ENCODE results near the gene HBG2.

DNA sequence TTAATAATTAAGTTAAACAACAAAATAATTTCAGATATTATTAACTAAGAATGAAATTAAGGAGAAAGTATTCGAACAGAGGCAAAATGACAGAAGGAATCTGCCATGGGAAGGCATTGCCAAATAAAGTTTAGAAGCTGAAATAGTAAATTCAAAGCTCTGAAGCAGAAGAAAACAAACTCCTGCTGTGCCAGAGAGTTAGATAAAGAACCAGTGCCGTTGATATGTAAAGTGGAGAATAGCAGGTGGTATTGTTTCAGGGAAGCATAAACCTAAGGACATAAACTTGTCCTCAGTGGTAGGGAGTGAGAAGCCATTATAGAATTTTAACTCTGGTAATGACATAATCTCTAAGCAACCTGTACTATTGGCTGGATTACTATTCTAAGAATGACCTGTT, 2.7 kb upstream of the HBG2 start:
- TF ChIP-seq, protein P1, sequence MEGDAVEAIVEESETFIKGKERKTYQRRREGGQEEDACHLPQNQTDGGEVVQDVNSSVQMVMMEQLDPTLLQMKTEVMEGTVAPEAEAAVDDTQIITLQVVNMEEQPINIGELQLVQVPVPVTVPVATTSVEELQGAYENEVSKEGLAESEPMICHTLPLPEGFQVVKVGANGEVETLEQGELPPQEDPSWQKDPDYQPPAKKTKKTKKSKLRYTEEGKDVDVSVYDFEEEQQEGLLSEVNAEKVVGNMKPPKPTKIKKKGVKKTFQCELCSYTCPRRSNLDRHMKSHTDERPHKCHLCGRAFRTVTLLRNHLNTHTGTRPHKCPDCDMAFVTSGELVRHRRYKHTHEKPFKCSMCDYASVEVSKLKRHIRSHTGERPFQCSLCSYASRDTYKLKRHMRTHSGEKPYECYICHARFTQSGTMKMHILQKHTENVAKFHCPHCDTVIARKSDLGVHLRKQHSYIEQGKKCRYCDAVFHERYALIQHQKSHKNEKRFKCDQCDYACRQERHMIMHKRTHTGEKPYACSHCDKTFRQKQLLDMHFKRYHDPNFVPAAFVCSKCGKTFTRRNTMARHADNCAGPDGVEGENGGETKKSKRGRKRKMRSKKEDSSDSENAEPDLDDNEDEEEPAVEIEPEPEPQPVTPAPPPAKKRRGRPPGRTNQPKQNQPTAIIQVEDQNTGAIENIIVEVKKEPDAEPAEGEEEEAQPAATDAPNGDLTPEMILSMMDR (IDR thresholded peaks at IDR 0.05; ENCODE audit: poor library complexity, severe bottlenecking): no peak
- TF ChIP-seq EZH2 (IDR thresholded peaks at IDR 0.05; ENCODE audit: borderline replicate concordance, insufficient read depth, low read length, poor library complexity, severe bottlenecking): no peak
- no peak for TF ChIP-seq RAD21 (conservative IDR thresholded peaks at IDR 0.05)
- TF ChIP-seq, protein P2, sequence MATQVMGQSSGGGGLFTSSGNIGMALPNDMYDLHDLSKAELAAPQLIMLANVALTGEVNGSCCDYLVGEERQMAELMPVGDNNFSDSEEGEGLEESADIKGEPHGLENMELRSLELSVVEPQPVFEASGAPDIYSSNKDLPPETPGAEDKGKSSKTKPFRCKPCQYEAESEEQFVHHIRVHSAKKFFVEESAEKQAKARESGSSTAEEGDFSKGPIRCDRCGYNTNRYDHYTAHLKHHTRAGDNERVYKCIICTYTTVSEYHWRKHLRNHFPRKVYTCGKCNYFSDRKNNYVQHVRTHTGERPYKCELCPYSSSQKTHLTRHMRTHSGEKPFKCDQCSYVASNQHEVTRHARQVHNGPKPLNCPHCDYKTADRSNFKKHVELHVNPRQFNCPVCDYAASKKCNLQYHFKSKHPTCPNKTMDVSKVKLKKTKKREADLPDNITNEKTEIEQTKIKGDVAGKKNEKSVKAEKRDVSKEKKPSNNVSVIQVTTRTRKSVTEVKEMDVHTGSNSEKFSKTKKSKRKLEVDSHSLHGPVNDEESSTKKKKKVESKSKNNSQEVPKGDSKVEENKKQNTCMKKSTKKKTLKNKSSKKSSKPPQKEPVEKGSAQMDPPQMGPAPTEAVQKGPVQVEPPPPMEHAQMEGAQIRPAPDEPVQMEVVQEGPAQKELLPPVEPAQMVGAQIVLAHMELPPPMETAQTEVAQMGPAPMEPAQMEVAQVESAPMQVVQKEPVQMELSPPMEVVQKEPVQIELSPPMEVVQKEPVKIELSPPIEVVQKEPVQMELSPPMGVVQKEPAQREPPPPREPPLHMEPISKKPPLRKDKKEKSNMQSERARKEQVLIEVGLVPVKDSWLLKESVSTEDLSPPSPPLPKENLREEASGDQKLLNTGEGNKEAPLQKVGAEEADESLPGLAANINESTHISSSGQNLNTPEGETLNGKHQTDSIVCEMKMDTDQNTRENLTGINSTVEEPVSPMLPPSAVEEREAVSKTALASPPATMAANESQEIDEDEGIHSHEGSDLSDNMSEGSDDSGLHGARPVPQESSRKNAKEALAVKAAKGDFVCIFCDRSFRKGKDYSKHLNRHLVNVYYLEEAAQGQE (IDR thresholded peaks at IDR 0.05; ENCODE audit: borderline replicate concordance): no peak
- no peak for TF ChIP-seq POLR2AphosphoS5 (IDR thresholded peaks at IDR 0.05)
- TF ChIP-seq SMC3 (conservative IDR thresholded peaks at IDR 0.05; ENCODE audit: poor library complexity): no peak
- no peak for TF ChIP-seq EP300 (conservative IDR thresholded peaks at IDR 0.05; ENCODE audit: poor library complexity, severe bottlenecking)
- no peak for TF ChIP-seq TAF1 (IDR thresholded peaks at IDR 0.05; ENCODE audit: low read depth)
- no peak for TF ChIP-seq MXI1 (conservative IDR thresholded peaks at IDR 0.05; ENCODE audit: poor library complexity, severe bottlenecking)
